SJCRH30 (cell line): ENCODE data around the gene DCTD. TPM values are rescaled to one million over a fixed set of nuclear protein-coding genes. Genes with fewer than 3 reads are reported as not detected.

Experiments
- DNase-seq, 2 experiments: peaks; one replicate each; pipeline ENCODE4 v3.0.0-alpha.2; 2015 to 2020
- H3K27ac ChIP-seq: fragments of 250-450 bp; sonication (Bioruptor Pico); 2 replicates; pipeline ENCODE4 v1.5.1; 2020; ENCODE audit warnings: mild to moderate bottlenecking, moderate library complexity
- H3K27me3 ChIP-seq: fragments of 250-450 bp; sonication (Bioruptor Pico); 2 replicates; pipeline ENCODE4 v1.5.1; 2020; ENCODE audit warnings: mild to moderate bottlenecking, moderate library complexity
- H3K36me3 ChIP-seq: fragments of 250-450 bp; sonication (Bioruptor Pico); 2 replicates; pipeline ENCODE4 v1.5.1; 2020; ENCODE audit warnings: mild to moderate bottlenecking, moderate library complexity
- H3K4me1 ChIP-seq: fragments of 250-450 bp; sonication (Bioruptor Pico); 2 replicates; pipeline ENCODE4 v1.5.1; 2020; ENCODE audit warnings: mild to moderate bottlenecking, moderate library complexity
- H3K4me3 ChIP-seq: fragments of 250-450 bp; sonication (Bioruptor Pico); 2 replicates; pipeline ENCODE4 v1.5.1; 2020; ENCODE audit warnings: mild to moderate bottlenecking, moderate library complexity
- H3K9me3 ChIP-seq: fragments of 250-450 bp; sonication (Bioruptor Pico); replicated peaks from 2 replicates; pipeline ENCODE4 v1.5.1; 2020; ENCODE audit warnings: mild to moderate bottlenecking, moderate library complexity
- total RNA-seq: library from RNA; depleted of rRNA; stranded (reverse); fragments of >200 nt; shearing (Covaris generic); gene quantifications from 2 replicates; pipeline ENCODE4 v1.2.3, GENCODE V29; 2014

DCTD gene
- total RNA-seq, 1 experiment from 2014 or later, result 73.6 TPM

GRCh38 chr4:182888891-182889290 lies 28.3 kb downstream of the DCTD start:
- no peak for DNase-seq
- Histone ChIP-seq H3K36me3 (peaks cover 13% of the 10 kb centered on the region), H3K4me1 (no peaks in the 10 kb centered on the region), H3K27ac (no peak overlapping the region), H3K9me3 (no peaks in the 10 kb centered on the region; the same call in 1 of the 2 replicates), H3K27me3 (no peaks in the 10 kb centered on the region), H3K4me3 (no peak overlapping the region)

- Histone ChIP-seq H3K4me3 (no peak overlapping the region), H3K36me3 (peaks cover 18% of the 10 kb centered on the region), H3K9me3 (no peaks in the 10 kb centered on the region; the same call in 1 of the 2 replicates), H3K4me1 (no peaks in the 10 kb centered on the region), H3K27me3 (no peaks in the 10 kb centered on the region), H3K27ac (no peak overlapping the region)
- DNase-seq, result no peak
These were observed 30.4 kb downstream of the DCTD start for GRCh38 chr4:182886768-182887167.

DNA sequence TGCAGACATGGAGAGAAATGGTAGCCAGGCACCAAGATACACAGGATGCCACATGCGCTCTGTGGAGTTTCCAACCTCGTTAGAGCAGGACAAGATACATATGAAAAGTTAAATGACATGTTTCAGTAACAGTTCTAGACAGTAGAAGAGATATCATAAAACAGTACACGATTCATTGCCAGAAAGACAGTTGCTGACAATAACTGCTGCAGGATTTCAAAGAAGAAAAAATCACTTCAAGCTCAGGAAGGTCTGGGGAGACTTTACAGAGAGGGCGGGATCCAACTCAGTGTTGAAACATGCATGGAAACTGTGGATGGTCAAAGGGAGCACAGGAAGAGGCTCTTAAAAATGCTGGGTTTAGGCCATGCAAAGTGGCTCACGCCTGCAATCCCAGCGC lies 31.0 kb downstream of the DCTD start:
- no peaks in the 10 kb centered on the region for H3K27me3 ChIP-seq
- H3K4me1 ChIP-seq, result no peaks in the 10 kb centered on the region
- H3K36me3 ChIP-seq, result peaks cover 13% of the 10 kb centered on the region
- H3K9me3 ChIP-seq, result no peaks in the 10 kb centered on the region; the same call in 1 of the 2 replicates
- H3K4me3 ChIP-seq, result no peak overlapping the region
- no peak for DNase-seq
- H3K27ac ChIP-seq, result no peak overlapping the region

DNA sequence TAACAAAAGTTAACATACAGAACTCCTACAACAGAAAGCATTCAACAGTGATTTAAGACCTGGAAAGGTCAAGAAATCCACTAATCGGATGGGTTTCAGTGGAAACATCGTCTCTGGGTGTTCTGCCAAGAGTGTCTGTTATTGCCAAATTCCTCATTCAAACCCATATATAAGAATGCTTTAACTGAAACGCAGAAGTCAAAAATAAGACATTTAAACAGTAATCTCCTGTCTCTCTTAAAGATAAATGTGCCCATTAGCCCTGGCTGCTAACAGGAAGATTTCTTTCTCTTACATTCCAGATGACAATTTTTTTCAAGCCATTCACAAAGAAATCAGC lies 31.5 kb downstream of the DCTD start:
- H3K27me3 ChIP-seq, result no peaks in the 10 kb centered on the region
- H3K4me1 ChIP-seq, result no peaks in the 10 kb centered on the region
- no peaks in the 10 kb centered on the region; the same call in 1 of the 2 replicates for H3K9me3 ChIP-seq
- peaks cover 12% of the 10 kb centered on the region for H3K36me3 ChIP-seq
- DNase-seq, result no peak
- no peak overlapping the region for H3K4me3 ChIP-seq
- no peak overlapping the region for H3K27ac ChIP-seq

DNA sequence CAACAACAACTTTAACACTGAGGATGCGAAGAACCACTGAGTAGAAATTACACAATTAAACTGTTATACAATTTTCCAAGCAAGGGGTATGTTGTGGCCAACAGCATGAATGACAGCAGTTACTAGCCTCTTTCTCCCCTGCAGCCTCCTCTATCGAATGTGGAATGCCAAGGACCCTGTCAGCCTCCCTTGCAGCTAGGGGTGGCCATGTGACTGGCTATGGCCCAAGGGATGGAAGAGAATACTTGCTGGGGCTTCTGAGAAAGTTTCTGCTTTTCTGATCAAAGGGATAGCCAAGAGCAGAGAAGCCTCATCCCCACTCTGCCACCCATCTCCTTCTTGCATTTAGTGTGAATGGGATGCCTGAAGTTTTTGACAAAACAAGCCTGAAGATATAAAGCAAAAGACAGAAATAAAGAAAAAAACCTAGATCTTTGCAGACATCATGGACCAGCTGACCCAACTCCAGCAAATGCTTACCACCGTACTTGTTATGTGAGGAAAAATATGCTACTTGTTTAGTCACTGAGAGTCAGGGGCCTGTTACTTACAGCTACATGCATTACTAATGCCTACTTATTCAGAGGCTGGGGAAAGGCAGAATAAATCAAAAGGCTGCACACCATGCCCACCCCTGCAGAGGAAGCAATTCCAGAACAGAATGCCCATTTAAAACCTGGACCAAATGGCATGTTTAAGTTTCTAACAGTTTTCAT lies 32.0 kb downstream of the DCTD start:
- no peaks in the 10 kb centered on the region for H3K4me1 ChIP-seq
- no peak overlapping the region for H3K27ac ChIP-seq
- H3K9me3 ChIP-seq, result no peaks in the 10 kb centered on the region; the same call in 1 of the 2 replicates
- DNase-seq, result no peak
- H3K27me3 ChIP-seq, result no peaks in the 10 kb centered on the region
- H3K4me3 ChIP-seq, result no peak overlapping the region
- peaks cover 10% of the 10 kb centered on the region for H3K36me3 ChIP-seq

GRCh38 chr4:182884040-182884439 lies 33.1 kb downstream of the DCTD start:
- no peaks in the 10 kb centered on the region; the same call in 1 of the 2 replicates for H3K9me3 ChIP-seq
- H3K27ac ChIP-seq, result no peak overlapping the region
- H3K4me3 ChIP-seq, result no peak overlapping the region
- H3K27me3 ChIP-seq, result no peaks in the 10 kb centered on the region
- peaks cover 10% of the 10 kb centered on the region for H3K36me3 ChIP-seq
- DNase-seq, result no peak
- H3K4me1 ChIP-seq, result no peaks in the 10 kb centered on the region

DNA sequence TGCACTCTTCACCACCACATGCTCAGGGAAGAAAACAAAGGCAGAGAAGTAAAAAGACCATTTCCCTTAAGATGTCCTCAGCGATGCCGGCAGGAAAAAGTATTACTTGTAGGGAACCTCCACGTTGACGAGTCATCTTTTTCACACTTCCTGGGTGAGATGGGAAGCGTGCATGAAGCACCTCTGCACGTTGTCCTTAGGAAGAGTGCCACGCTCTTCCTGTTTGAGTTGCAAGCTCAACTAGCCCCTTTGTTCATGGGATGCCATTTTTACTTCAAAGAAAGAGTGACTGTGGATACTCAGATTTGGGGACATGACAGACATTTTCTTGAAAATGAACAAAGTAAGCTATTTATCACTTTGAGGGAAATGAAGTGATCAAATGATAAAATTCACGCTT lies 33.8 kb downstream of the DCTD start:
- DNase-seq, result no peak
- Histone ChIP-seq H3K27ac (no peak overlapping the region), H3K4me1 (no peaks in the 10 kb centered on the region), H3K36me3 (peaks cover 10% of the 10 kb centered on the region), H3K27me3 (no peaks in the 10 kb centered on the region), H3K9me3 (no peaks in the 10 kb centered on the region; the same call in 1 of the 2 replicates), H3K4me3 (no peak overlapping the region)

DNA sequence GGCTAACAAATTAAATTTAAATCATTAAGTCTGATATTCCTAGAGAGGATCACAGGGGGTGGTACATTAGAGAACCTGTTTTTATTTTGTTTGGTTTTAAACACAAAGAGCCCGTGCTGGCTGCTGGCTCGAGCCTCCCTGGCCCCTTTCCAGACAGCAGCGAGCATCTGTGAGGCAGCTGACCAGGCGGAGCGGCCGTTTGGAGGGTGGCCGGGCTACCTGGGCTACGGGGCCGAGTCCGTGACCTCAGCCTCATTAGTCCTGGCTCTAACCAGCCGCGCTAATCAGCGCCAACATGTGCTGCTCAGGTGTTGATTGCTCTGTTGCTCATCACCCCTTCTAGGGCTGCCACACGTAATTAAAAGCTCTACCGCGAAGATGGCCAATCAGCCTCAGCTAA lies 35.3 kb downstream of the DCTD start:
- DNase-seq, result peak; percentile 26 to 35
- Histone ChIP-seq H3K27ac (no peak overlapping the region), H3K4me1 (no peaks in the 10 kb centered on the region), H3K4me3 (peak overlapping the region; percentile 24; the same call in 1 of the 2 replicates), H3K9me3 (no peaks in the 10 kb centered on the region; the same call in 1 of the 2 replicates), H3K36me3 (peaks cover 10% of the 10 kb centered on the region), H3K27me3 (no peaks in the 10 kb centered on the region)

DNA sequence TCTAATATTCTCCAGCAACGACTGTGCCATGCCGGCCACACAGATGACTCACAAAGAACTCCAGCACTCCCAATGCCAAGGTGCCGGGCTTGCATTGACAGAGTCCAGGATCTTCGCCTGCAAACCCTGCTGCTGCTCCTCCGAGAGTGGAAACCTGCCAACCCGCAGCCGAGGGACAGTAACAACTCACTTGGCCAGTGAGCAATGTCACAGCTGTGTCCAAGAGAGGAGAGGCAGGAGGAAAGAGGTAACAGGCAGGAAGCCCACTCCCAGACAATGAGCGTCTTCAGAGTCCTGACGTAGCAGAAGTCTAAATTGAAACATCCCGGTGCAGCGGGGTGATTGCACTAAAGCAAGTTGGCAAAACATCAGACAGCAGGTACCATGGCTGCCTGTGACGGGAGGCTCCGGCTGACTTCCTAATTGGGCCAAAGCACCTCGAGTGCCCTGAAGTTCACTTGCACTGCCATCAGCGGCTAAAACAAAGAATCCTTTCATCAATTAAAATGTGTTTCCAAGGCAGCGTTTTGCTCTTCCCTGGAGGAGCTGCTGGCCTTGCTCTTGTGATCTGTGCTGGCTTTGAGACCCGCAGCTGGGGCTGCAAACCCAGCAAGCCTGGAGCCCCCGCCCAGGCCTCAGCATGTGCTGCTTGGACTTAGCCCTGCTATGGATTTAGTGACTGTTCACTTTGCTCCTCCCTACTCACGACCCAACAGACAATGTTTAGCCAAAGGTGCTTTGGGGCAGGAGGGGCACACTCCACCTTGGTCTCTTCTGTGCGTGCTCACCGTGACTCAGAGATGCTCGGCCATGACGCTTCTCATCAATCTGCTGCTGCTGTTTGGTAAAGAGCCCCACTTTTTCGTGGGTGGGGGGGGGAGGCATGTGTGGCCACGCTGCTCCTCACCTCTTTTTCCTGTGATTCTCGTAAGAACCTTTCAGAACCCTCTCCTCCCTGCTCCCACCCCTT lies 36.5 kb downstream of the DCTD start:
- Histone ChIP-seq H3K9me3 (no peaks in the 10 kb centered on the region; the same call in 1 of the 2 replicates), H3K4me3 (no peak overlapping the region), H3K27me3 (no peaks in the 10 kb centered on the region), H3K4me1 (no peaks in the 10 kb centered on the region), H3K36me3 (peaks cover 10% of the 10 kb centered on the region; the same call in 1 of the 2 replicates), H3K27ac (no peak overlapping the region)
- peak; percentile 9 to 18 for DNase-seq

DNA sequence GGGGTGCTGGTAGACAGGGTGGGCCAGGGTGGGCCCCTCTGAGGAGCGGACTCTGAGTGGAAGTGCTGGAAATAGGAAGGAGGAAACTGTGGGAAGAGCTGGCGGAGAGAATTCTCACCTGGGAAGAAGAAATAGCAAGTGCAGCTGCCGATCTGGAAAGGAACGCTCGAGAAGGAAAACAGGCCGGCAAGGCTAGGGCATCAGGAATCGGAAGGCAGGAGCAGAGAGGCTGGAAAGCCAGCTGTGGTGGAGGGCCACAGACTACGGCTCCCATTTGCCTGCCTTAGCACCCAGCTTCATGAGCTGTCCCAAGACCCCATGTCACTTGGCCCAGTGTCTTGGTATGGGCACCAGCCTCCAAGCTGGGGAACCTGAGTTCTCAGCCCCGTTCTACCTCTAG lies 37.3 kb downstream of the DCTD start:
- H3K36me3 ChIP-seq, result peaks cover 10% of the 10 kb centered on the region; the same call in 1 of the 2 replicates
- H3K4me1 ChIP-seq, result no peaks in the 10 kb centered on the region
- no peak overlapping the region for H3K4me3 ChIP-seq
- DNase-seq, result no peak
- H3K27ac ChIP-seq, result no peak overlapping the region
- H3K27me3 ChIP-seq, result no peaks in the 10 kb centered on the region
- no peaks in the 10 kb centered on the region; the same call in 1 of the 2 replicates for H3K9me3 ChIP-seq

DNA sequence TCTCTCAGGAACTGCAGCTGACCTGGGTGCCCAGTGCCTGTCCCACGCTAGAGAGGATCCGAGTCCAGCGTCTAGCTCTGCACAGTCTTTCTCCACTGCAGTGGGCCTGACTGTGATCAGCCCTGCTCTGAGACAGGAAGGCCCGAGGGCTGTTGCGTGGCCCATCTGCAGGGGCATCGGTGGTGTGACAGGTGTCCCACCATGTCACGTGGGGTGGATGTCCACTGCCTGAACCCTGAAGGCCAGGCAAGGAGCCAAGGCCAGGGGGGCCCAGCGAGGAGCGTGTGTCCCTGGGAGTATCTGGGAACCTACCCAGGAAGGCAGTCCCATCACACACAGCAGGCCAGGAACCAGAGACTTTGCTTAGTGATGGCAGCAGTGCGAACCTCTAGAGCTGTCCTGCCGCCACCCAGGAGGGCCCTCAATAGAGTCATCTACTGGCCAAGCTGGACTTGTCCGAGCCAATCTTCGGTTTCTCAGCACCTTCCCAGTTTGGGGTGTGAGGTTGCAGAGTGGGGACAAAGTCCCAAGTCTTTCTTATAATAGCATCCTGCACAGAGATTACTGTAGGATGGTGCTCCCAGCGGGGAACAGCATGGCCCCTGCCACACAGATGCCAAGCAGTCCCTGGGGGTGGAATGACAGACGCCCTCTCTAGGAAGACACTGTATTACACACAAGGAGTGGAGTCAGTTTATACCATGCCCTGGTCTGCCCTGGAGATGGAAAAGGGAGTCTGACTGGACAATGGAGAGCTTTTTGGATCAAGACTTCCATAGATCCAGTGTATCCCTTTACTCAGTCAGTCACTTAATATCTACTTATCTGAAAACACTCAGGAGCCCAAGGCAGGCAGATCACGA lies 38.3 kb downstream of the DCTD start:
- no peaks in the 10 kb centered on the region for H3K4me1 ChIP-seq
- 0 out of 2 replicates have a peak, but pooled peaks cover 6% of the 10 kb centered on the region for H3K36me3 ChIP-seq
- H3K27me3 ChIP-seq, result no peaks in the 10 kb centered on the region
- peak; percentile 28 to 59 for DNase-seq
- no peak overlapping the region for H3K27ac ChIP-seq
- H3K9me3 ChIP-seq, result no peaks in the 10 kb centered on the region
- no peak overlapping the region for H3K4me3 ChIP-seq

- no peak overlapping the region for H3K27ac ChIP-seq
- no peak overlapping the region for H3K4me3 ChIP-seq
- H3K9me3 ChIP-seq, result no peaks in the 10 kb centered on the region
- no peak for DNase-seq
- H3K27me3 ChIP-seq, result no peaks in the 10 kb centered on the region
- H3K36me3 ChIP-seq, result no peaks in the 10 kb centered on the region
- no peaks in the 10 kb centered on the region for H3K4me1 ChIP-seq
These were observed 39.8 kb downstream of the DCTD start for GRCh38 chr4:182877326-182877883.

GRCh38 chr4:182876427-182876826 lies 40.8 kb downstream of the DCTD start:
- DNase-seq, result no peak
- Histone ChIP-seq H3K9me3 (no peaks in the 10 kb centered on the region), H3K27ac (no peak overlapping the region), H3K4me3 (no peak overlapping the region), H3K36me3 (no peaks in the 10 kb centered on the region), H3K27me3 (no peaks in the 10 kb centered on the region), H3K4me1 (no peaks in the 10 kb centered on the region)
